Measurements from ENCODE around the gene COX17.
"Not testable (repeated sequence)": the region's sequence is repeated elsewhere in the genome, so short reads cannot be mapped to it uniquely, and the experiment has no call there.

The COX17 gene

GRCh38 chr3:119695480-119695879, 18.3 kb upstream of the COX17 start:
- no peaks in the 10 kb centered on the region for H3K27me3 ChIP-seq
- H3K4me3 ChIP-seq (ENCODE audit: low read depth, low read length) = no peak overlapping the region
- H3K4me1 ChIP-seq = no peaks in the 10 kb centered on the region
- no peak for TF ChIP-seq CTCF (IDR thresholded peaks at IDR 0.05; ENCODE audit: low read depth, low read length)
- no peaks in the 10 kb centered on the region for H3K9me3 ChIP-seq
- H3K36me3 ChIP-seq = no peaks in the 10 kb centered on the region
- no peak for DNase-seq

- Histone ChIP-seq H3K36me3 (no peaks in the 10 kb centered on the region), H3K4me3 (ENCODE audit: low read depth, low read length) (no peak overlapping the region), H3K9me3 (no peaks in the 10 kb centered on the region), H3K27me3 (no peaks in the 10 kb centered on the region), H3K4me1 (no peaks in the 10 kb centered on the region)
- DNase-seq = no peak
- peak; percentile 69 for TF ChIP-seq CTCF (IDR thresholded peaks at IDR 0.05; ENCODE audit: low read depth, low read length)
Observed at GRCh38 chr3:119690043-119690656, 12.9 kb upstream of the COX17 start.

GRCh38 chr3:119683421-119683820, 6.2 kb upstream of the COX17 start:
- DNase-seq = no peak
- Histone ChIP-seq H3K9me3 (no peaks in the 10 kb centered on the region), H3K4me1 (no peaks in the 10 kb centered on the region; the same call in 1 of the 2 replicates), H3K36me3 (no peaks in the 10 kb centered on the region), H3K27me3 (no peaks in the 10 kb centered on the region), H3K4me3 (ENCODE audit: low read depth, low read length) (no peak overlapping the region)
- no peak for TF ChIP-seq CTCF (IDR thresholded peaks at IDR 0.05; ENCODE audit: low read depth, low read length)

GRCh38 chr3:119681279-119681678, 4.1 kb upstream of the COX17 start:
- TF ChIP-seq CTCF (IDR thresholded peaks at IDR 0.05; ENCODE audit: low read depth, low read length) = peak; percentile 72
- Histone ChIP-seq H3K4me1 (peaks cover 5% of the 10 kb centered on the region), H3K4me3 (ENCODE audit: low read depth, low read length) (no peak overlapping the region), H3K27me3 (no peaks in the 10 kb centered on the region), H3K9me3 (no peaks in the 10 kb centered on the region), H3K36me3 (no peaks in the 10 kb centered on the region)
- DNase-seq = peak; percentile 22

- H3K4me1 ChIP-seq = peaks cover 16% of the 10 kb centered on the region
- H3K27me3 ChIP-seq = no peaks in the 10 kb centered on the region
- no peak overlapping the region for H3K4me3 ChIP-seq (ENCODE audit: low read depth, low read length)
- TF ChIP-seq CTCF (IDR thresholded peaks at IDR 0.05; ENCODE audit: low read depth, low read length) = no peak
- H3K9me3 ChIP-seq = no peaks in the 10 kb centered on the region
- peaks cover 9% of the 10 kb centered on the region for H3K36me3 ChIP-seq
- DNase-seq = no peak
Observed at GRCh38 chr3:119679874-119680273, 2.7 kb upstream of the COX17 start.

GRCh38 chr3:119678209-119678608, 1.0 kb upstream of the COX17 start:
- not testable (repeated sequence) for H3K27me3 ChIP-seq

GRCh38 chr3:119677641-119677934, 382 bp upstream of the COX17 start:
- H3K4me1 ChIP-seq = peaks cover 16% of the 10 kb centered on the region
- no peak for TF ChIP-seq CTCF (IDR thresholded peaks at IDR 0.05; ENCODE audit: low read depth, low read length)
- H3K4me3 ChIP-seq (ENCODE audit: low read depth, low read length) = peak overlapping the region; percentile 92
- DNase-seq = no peak
- H3K27me3 ChIP-seq = no peaks in the 10 kb centered on the region
- H3K9me3 ChIP-seq = no peaks in the 10 kb centered on the region
- peaks cover 32% of the 10 kb centered on the region for H3K36me3 ChIP-seq

More at GRCh38 chr3:119678209-119678608, 1.0 kb upstream of the COX17 start:
- H3K4me3 ChIP-seq (ENCODE audit: low read depth, low read length); H3K9me3 ChIP-seq; DNase-seq: not testable (repeated sequence)
- Histone ChIP-seq H3K36me3 (peaks cover 25% of the 10 kb centered on the region), H3K4me1 (peaks cover 16% of the 10 kb centered on the region)
